Activated CD8-positive, alpha-beta T cell treated with anti-CD3 and anti-CD28 coated beads for 36 hours (primary cell): ENCODE measurements around the gene GRID2. TPM values are rescaled to one million over a fixed set of nuclear protein-coding genes. Genes with fewer than 3 reads are reported as not detected.

ENCODE experiments used
- ATAC-seq: fragments of 200-7000 bp; cut with Tn5 transposase; one replicate; pipeline ENCODE4 v1.10.0; 2021; ENCODE audit warnings: mild to moderate bottlenecking, moderate library complexity
- CTCF ChIA-PET: fragments of 350-600 bp; sonication (Branson Sonifier 250); formaldehyde crosslinking; loops from one replicate; lab custom pipeline; 2021; ENCODE audit warnings: antibody characterized with exemption; lab: Charles Lee
- POLR2A ChIA-PET: fragments of 350-600 bp; sonication (Branson Sonifier 250); formaldehyde crosslinking; loops from one replicate; lab custom pipeline; 2021; ENCODE audit warnings: antibody characterized with exemption; lab: Charles Lee
- DNase-seq: peaks from one replicate; pipeline ENCODE4 v3.0.0-alpha.2; 2020
- H3K27ac Mint-ChIP-seq: one replicate; pipeline ENCODE4 v1.8.0; 2021; ENCODE audit warnings: mild to moderate bottlenecking, mixed read lengths
- H3K27me3 Mint-ChIP-seq: one replicate; pipeline ENCODE4 v1.8.0; 2021; ENCODE audit warnings: mixed read lengths
- H3K36me3 Mint-ChIP-seq: one replicate; pipeline ENCODE4 v1.8.0; 2021; ENCODE audit warnings: low read depth, mixed read lengths
- H3K4me1 Mint-ChIP-seq: one replicate; pipeline ENCODE4 v1.8.0; 2021; ENCODE audit warnings: low read depth, mixed read lengths
- H3K4me3 Mint-ChIP-seq: one replicate; pipeline ENCODE4 v1.8.0; 2021; ENCODE audit warnings: mild to moderate bottlenecking, moderate library complexity, mixed read lengths
- H3K9me3 Mint-ChIP-seq: one replicate; pipeline ENCODE4 v1.8.0; 2021; ENCODE audit warnings: mixed read lengths
- intact Hi-C: fragments of 100-400 bp; cut with micrococcal nuclease; formaldehyde crosslinking; loops from one replicate; pipeline ENCODE4 v1.10.0; 2022
- total RNA-seq, 2 experiments: library from RNA; stranded (reverse); gene quantifications; one replicate each; pipeline ENCODE4 v1.2.3, GENCODE V29; 2021
- TF ChIP-seq, protein P1 (sequence below): fragments of 200-600 bp; IDR thresholded peaks from one replicate; pipeline ENCODE4 v1.8.0; 2022; ENCODE audit warnings: antibody characterized with exemption, mild to moderate bottlenecking

The GRID2 gene
- total RNA-seq, 2 experiments from 2014 or later = not detected

DNA sequence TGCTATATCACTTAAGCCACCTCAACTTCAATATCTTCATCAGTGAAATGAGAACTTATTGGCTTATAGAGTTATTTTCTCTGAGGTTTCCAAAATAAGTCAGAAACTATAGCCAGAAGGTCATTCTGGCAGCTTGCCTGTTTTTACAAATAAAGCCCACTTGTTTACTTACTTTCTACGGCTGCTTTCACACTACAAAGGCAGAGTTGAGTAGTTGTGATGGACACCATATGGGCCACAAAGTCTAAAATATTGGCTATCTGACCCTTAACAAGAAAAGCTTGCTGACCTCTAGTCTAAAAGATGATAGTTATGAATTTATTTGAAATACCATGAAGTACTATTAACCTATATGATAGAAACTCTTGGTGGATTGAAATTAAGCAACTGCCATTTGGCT, 1457.5 kb downstream of the GRID2 start:
- intact Hi-C loops = no loop called here
- H3K36me3 Mint-ChIP-seq = no peaks in the 10 kb centered on the region
- ATAC-seq (no peak), DNase-seq (no peak)
- no peak overlapping the region for H3K4me3 Mint-ChIP-seq
- CTCF ChIA-PET = no interaction called here
- no peaks in the 10 kb centered on the region for H3K27me3 Mint-ChIP-seq
- TF ChIP-seq, protein P1, sequence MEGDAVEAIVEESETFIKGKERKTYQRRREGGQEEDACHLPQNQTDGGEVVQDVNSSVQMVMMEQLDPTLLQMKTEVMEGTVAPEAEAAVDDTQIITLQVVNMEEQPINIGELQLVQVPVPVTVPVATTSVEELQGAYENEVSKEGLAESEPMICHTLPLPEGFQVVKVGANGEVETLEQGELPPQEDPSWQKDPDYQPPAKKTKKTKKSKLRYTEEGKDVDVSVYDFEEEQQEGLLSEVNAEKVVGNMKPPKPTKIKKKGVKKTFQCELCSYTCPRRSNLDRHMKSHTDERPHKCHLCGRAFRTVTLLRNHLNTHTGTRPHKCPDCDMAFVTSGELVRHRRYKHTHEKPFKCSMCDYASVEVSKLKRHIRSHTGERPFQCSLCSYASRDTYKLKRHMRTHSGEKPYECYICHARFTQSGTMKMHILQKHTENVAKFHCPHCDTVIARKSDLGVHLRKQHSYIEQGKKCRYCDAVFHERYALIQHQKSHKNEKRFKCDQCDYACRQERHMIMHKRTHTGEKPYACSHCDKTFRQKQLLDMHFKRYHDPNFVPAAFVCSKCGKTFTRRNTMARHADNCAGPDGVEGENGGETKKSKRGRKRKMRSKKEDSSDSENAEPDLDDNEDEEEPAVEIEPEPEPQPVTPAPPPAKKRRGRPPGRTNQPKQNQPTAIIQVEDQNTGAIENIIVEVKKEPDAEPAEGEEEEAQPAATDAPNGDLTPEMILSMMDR = no peak
- no peaks in the 10 kb centered on the region for H3K4me1 Mint-ChIP-seq
- no peak overlapping the region for H3K27ac Mint-ChIP-seq
- POLR2A ChIA-PET = no interaction called here
- H3K9me3 Mint-ChIP-seq = no peaks in the 10 kb centered on the region

DNA sequence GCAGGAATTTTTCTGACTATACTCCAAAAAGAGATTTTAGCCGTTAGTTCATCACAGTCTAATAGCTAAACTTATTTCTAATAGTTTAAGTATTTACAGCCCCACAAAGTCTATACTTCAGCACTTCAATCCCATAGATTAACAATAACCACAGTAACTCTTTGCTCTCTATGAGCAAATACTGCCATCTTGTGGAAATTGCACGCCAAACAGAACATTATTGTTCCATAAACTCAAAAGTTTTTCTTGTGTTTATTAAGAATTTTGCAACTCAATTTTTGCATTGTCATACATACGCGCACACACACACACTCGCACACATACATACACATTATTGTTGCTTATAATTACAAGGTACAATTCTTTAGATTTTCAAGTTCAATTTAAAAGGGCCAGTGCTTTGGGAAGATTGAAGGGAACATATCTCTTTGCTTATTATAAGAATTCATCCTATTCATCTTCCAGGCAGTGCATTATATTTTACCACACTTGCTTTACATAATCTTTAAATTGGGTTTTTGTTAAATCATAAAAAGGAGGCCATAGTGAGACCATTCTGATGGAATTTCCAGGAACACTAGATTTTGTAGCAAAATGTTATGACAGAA, 1461.0 kb downstream of the GRID2 start:
- CTCF ChIA-PET = interaction anchor here (1.0 kb wide), 2 partner anchors 9 to 17 kb away, joined by 3 to 4 read pairs; no protein-coding TSS in a partner anchor

GRCh38 chr4:93767917-93768316, 1464.2 kb downstream of the GRID2 start:
- no peak overlapping the region for H3K27ac Mint-ChIP-seq
- POLR2A ChIA-PET = no interaction called here
- DNase-seq (no peak), ATAC-seq (no peak)
- no peaks in the 10 kb centered on the region for H3K36me3 Mint-ChIP-seq
- no peak overlapping the region for H3K4me3 Mint-ChIP-seq
- CTCF ChIA-PET = no interaction called here
- intact Hi-C loops = no loop called here
- H3K4me1 Mint-ChIP-seq = no peaks in the 10 kb centered on the region
- TF ChIP-seq, protein P1 = no peak
- H3K9me3 Mint-ChIP-seq = no peaks in the 10 kb centered on the region
- H3K27me3 Mint-ChIP-seq = no peaks in the 10 kb centered on the region

More for the DNA sequence above, 1461.0 kb downstream of the GRID2 start:
- ATAC-seq = no peak
- H3K27ac Mint-ChIP-seq = no peak overlapping the region
- no peaks in the 10 kb centered on the region for H3K36me3 Mint-ChIP-seq
- TF ChIP-seq, protein P1 = peak; percentile 71
- no peaks in the 10 kb centered on the region for H3K4me1 Mint-ChIP-seq
- no peaks in the 10 kb centered on the region for H3K27me3 Mint-ChIP-seq
- intact Hi-C loops = no loop called here
- H3K4me3 Mint-ChIP-seq = no peak overlapping the region
- H3K9me3 Mint-ChIP-seq = no peaks in the 10 kb centered on the region
- DNase-seq = peak; percentile 21
- POLR2A ChIA-PET = no interaction called here

DNA sequence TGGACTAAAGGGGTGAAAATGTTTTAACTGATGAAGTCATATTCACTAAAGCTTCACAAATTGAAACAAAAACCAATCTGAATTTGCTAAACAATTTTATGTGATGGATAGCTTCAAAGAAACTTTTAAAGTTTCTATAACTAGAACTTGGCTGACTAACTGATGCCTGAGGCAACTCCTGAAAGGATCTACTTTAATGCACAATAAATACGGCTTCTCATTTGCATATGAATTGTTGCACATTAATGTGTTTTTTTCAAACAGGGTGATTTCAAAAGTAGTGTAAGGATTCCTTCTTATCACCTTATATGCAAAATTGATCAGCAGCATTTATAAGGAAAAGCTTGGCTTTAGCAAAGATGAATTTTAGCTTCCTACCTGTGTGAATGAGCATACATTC, 1466.4 kb downstream of the GRID2 start:
- H3K4me1 Mint-ChIP-seq = no peaks in the 10 kb centered on the region
- CTCF ChIA-PET = interaction anchor here (0.9 kb wide), 1 partner anchor 59 kb away, joined by 3 read pairs; the partner anchor contains the start of gene ATOH1

More for the DNA sequence above, 1466.4 kb downstream of the GRID2 start:
- Mint-ChIP-seq H3K27ac (no peak overlapping the region), H3K9me3 (no peaks in the 10 kb centered on the region), H3K4me3 (no peak overlapping the region), H3K27me3 (no peaks in the 10 kb centered on the region), H3K36me3 (no peaks in the 10 kb centered on the region)
- intact Hi-C loops = no loop called here
- ATAC-seq (no peak), DNase-seq (no peak)
- TF ChIP-seq, protein P1 = no peak
- POLR2A ChIA-PET = no interaction called here
